ENCODE results near the gene CDH8. TPM values are rescaled to one million over a fixed set of nuclear protein-coding genes. Genes with fewer than 3 reads are reported as not detected.

Gene CDH8
- polyA plus RNA-seq, 1 of the 3 experiments (the other 2 are of a cell fraction): 0.05 TPM

GRCh38 chr16:61940611-61941010 is 95.6 kb downstream of the CDH8 start (continued):
- TF ChIP-seq IRF3 (IDR thresholded peaks at IDR 0.05; ENCODE audit: low read depth, low read length): no peak

GRCh38 chr16:61937646-61938045 is 98.6 kb downstream of the CDH8 start:
- Histone ChIP-seq H3K4me2 (no peak overlapping the region), H2AFZ (ENCODE audit: low read depth) (no peak overlapping the region), H3K9me2 (no peaks in the 10 kb centered on the region), H3F3A (replicated peaks; ENCODE audit: insufficient read depth) (no peaks in the 10 kb centered on the region), H4K20me1 (ENCODE audit: insufficient read depth) (no peaks in the 10 kb centered on the region), H3K4me3 (ENCODE audit: low read depth in 2 of 2, low read length in 1 of 2) (no peak overlapping the region), H3K4me1 (ENCODE audit: control insufficient read depth in 1 of 2, insufficient read depth in 2 of 2, low read depth in 1 of 2, low read length in 1 of 2) (no peaks in the 10 kb centered on the region), H3K27ac (ENCODE audit: low read depth in 2 of 2, low read length in 1 of 2) (no peak overlapping the region), H3K36me3 (replicated peaks in 1 of 2; ENCODE audit: control insufficient read depth in 1 of 2, insufficient read depth in 2 of 2, low read length in 1 of 2) (no peaks in the 10 kb centered on the region), H3K9me3 (no peaks in the 10 kb centered on the region), H3K9ac (no peak overlapping the region), H3K27me3 (ENCODE audit: insufficient read depth) (no peaks in the 10 kb centered on the region), H3K79me2 (ENCODE audit: insufficient read depth) (no peaks in the 10 kb centered on the region)
- ChIA-PET CTCF (interaction anchor here (0.6 kb wide), 1 partner anchor 44 kb away, joined by 3 read pairs; no protein-coding TSS in a partner anchor), POLR2A (no interaction called here)
- no peak for TF ChIP-seq CHD2 (IDR thresholded peaks at IDR 0.05; ENCODE audit: low read length, partially characterized antibody)
- TF ChIP-seq RXRA (IDR thresholded peaks at IDR 0.05; ENCODE audit: borderline replicate concordance, low read depth): no peak
- no peak for TF ChIP-seq SIN3A (IDR thresholded peaks at IDR 0.05; ENCODE audit: borderline replicate concordance, low read depth, low read length)
- no peak for TF ChIP-seq POLR2AphosphoS5 (IDR thresholded peaks at IDR 0.05; ENCODE audit: low read depth, low read length)
- no peak for TF ChIP-seq TEAD4 (IDR thresholded peaks at IDR 0.05; ENCODE audit: borderline replicate concordance, insufficient read depth)
- no peak for TF ChIP-seq CTCF (IDR thresholded peaks at IDR 0.05)
- TF ChIP-seq USF2 (IDR thresholded peaks at IDR 0.05; ENCODE audit: borderline replicate concordance, low read depth, low read length): no peak
- no peak for TF ChIP-seq USF1 (IDR thresholded peaks at IDR 0.05; ENCODE audit: borderline replicate concordance, low read depth)
- no peak for TF ChIP-seq FOSL2 (IDR thresholded peaks at IDR 0.05; ENCODE audit: borderline replicate concordance, low read depth)
- no peak for TF ChIP-seq EZH2phosphoT487 (IDR thresholded peaks at IDR 0.05; ENCODE audit: borderline replicate concordance, low read depth)
- no peak for TF ChIP-seq TAF1 (IDR thresholded peaks at IDR 0.05; ENCODE audit: borderline replicate concordance, low read depth, low read length)
- no peak for TF ChIP-seq SMC3 (IDR thresholded peaks at IDR 0.05; ENCODE audit: low read depth, low read length)
- no peak for TF ChIP-seq MEF2A (IDR thresholded peaks at IDR 0.05; ENCODE audit: borderline replicate concordance, low read depth)
- TF ChIP-seq FOXM1 (IDR thresholded peaks at IDR 0.05; ENCODE audit: low read depth): no peak
- TF ChIP-seq FOXJ3 (CRISPR knock-in tag; IDR thresholded peaks at IDR 0.05): no peak
- no peak for TF ChIP-seq NFIC (IDR thresholded peaks at IDR 0.05; ENCODE audit: borderline replicate concordance)
- TF ChIP-seq ZBTB33 (IDR thresholded peaks at IDR 0.05; ENCODE audit: borderline replicate concordance, low read depth): no peak
- DNase-seq: no peak

Data from SK-N-SH (cell line).